OCI-LY7 (cell line): ENCODE data around the gene EFNA5. TPM values are rescaled to one million over a fixed set of nuclear protein-coding genes. Genes with fewer than 3 reads are reported as not detected.
A peak's percentile ranks its signal among the peaks of the same experiment; 100 is the strongest.

Source experiments
- BruUV-seq: library from RNA; stranded (reverse); fragments of 400-500 nt; replicated peaks from 2 replicates; lab custom pipeline; 2021; lab: Mats Ljungman, UMichigan
- CTCF ChIA-PET: fragments of 300-600 bp; sonication (Branson Sonifier 250); formaldehyde crosslinking; loops from one replicate; lab custom pipeline; 2022; ENCODE audit warnings: antibody characterized with exemption; ENCODE audit not compliant: unreplicated experiment; lab: Charles Lee
- POLR2A ChIA-PET: fragments of 300-600 bp; sonication (Branson Sonifier 250); formaldehyde crosslinking; loops from one replicate; lab custom pipeline; 2022; ENCODE audit warnings: antibody characterized with exemption; lab: Charles Lee
- DNase-seq: peaks from one replicate; pipeline ENCODE4 v3.0.0-alpha.2; 2015; ENCODE audit warnings: low spot score
- H2AFZ ChIP-seq: fragments of 200-600 bp; sonication (generic), shearing (Covaris generic); 2 replicates; pipeline ENCODE4 v1.6.1; 2014; ENCODE audit warnings: mild to moderate bottlenecking, antibody characterized with exemption, low read length, moderate library complexity
- H3K27ac ChIP-seq: fragments of 200-600 bp; sonication (generic); 2 replicates; pipeline ENCODE4 v1.5.1; 2014; ENCODE audit warnings: mixed run types, low read depth, mild to moderate bottlenecking, moderate library complexity, low read length, inconsistent platforms; ENCODE audit not compliant: poor library complexity, severe bottlenecking
- H3K36me3 ChIP-seq: fragments of 200-600 bp; sonication (generic); 2 replicates; pipeline ENCODE4 v1.6.1; 2014; ENCODE audit warnings: mild to moderate bottlenecking, antibody characterized with exemption, low read length, moderate library complexity, mixed read lengths; ENCODE audit not compliant: insufficient read depth
- H3K4me1 ChIP-seq: fragments of 200-600 bp; sonication (generic); 2 replicates; pipeline ENCODE4 v1.5.1; 2014; ENCODE audit warnings: mild to moderate bottlenecking, low read length; ENCODE audit not compliant: insufficient read depth, poor library complexity, severe bottlenecking
- H3K4me2 ChIP-seq: fragments of 200-600 bp; sonication (generic); 2 replicates; pipeline ENCODE4 v1.6.1; 2014; ENCODE audit warnings: mild to moderate bottlenecking, low read length
- H3K4me3 ChIP-seq: fragments of 200-600 bp; sonication (generic); 2 replicates; pipeline ENCODE4 v1.5.1; 2014; ENCODE audit warnings: mild to moderate bottlenecking, low read depth, low read length; ENCODE audit not compliant: poor library complexity, severe bottlenecking
- H3K79me2 ChIP-seq: fragments of 200-600 bp; sonication (generic); 2 replicates; pipeline ENCODE4 v1.6.1; 2016; ENCODE audit warnings: low read depth, mild to moderate bottlenecking, low read length, moderate library complexity, mixed read lengths; ENCODE audit not compliant: insufficient read depth
- H3K9me2 ChIP-seq: fragments of 200-600 bp; sonication (generic); 2 replicates; pipeline ENCODE4 v1.6.1; 2016; ENCODE audit warnings: mild to moderate bottlenecking, low read length, mixed read lengths; ENCODE audit not compliant: insufficient read depth
- H3K9me3 ChIP-seq: fragments of 200-600 bp; sonication (generic); 2 replicates; pipeline ENCODE4 v1.6.1; 2014; ENCODE audit warnings: mild to moderate bottlenecking, mixed run types, low read length, mixed read lengths
- H4K20me1 ChIP-seq: fragments of 200-600 bp; sonication (generic); 2 replicates; pipeline ENCODE4 v1.6.1; 2014; ENCODE audit warnings: mild to moderate bottlenecking, antibody characterized with exemption, low read length, moderate library complexity, mixed read lengths; ENCODE audit not compliant: insufficient read depth
- EZH2phosphoT487 ChIP-seq: fragments of 200-600 bp; sonication (generic); IDR thresholded peaks from 2 replicates; pipeline ENCODE4 v1.6.1; 2018; ENCODE audit warnings: low read depth, borderline replicate concordance, mild to moderate bottlenecking, mixed run types, antibody characterized with exemption, low read length, moderate library complexity, mixed read lengths
- intact Hi-C: fragments of 100-400 bp; cut with micrococcal nuclease; formaldehyde crosslinking; loops from one replicate; pipeline ENCODE4 v1.10.0; 2022; ENCODE audit not compliant: unreplicated experiment
- total RNA-seq, 2 experiments: library from RNA; depleted of rRNA in 1 of 2; stranded (reverse); fragments of >200 nt in 1 of 2; shearing (Covaris generic) in 1 of 2; gene quantifications; 2 replicates each; pipeline ENCODE4 v1.2.3, GENCODE V29; 2014 to 2022
- TF ChIP-seq, protein P1 (sequence below): fragments of 200-600 bp; sonication (generic); conservative IDR thresholded peaks from 2 replicates; pipeline ENCODE4 v1.5.1; 2014; ENCODE audit warnings: mild to moderate bottlenecking, antibody characterized with exemption, low read length, moderate library complexity, mixed read lengths

The EFNA5 gene
- total RNA-seq, 2 experiments from 2014 or later: 2.1 to 3.1 TPM

DNA sequence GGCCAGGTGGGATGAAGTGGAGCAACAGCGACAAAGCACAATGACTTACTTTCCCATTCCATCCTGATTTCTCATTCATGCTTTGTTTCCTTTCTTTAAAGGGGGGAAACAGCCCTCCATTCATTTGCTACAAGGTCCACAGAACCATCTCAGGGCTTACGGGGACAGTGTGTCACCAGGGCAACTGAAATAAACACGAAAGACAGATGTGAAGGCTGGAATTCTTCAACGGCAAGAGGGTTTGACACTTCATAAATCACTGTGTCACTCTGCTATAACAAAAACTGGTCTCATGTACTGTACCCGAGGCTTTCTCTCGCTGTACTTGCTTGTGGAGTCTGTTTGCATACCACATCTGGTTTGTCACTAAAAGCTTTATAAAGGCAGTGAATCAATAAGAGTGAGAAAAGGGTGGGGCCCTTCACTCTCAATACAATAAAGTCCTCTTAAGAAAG is 150.8 kb downstream of the EFNA5 start:
- Histone ChIP-seq H3K9me2 (no peaks in the 10 kb centered on the region), H3K36me3 (no peaks in the 10 kb centered on the region), H4K20me1 (no peaks in the 10 kb centered on the region), H2AFZ (peak overlapping the region; percentile 74), H3K9me3 (no peaks in the 10 kb centered on the region), H3K27ac (peak overlapping the region; percentile 77), H3K4me3 (peak overlapping the region; percentile 45), H3K4me1 (peaks cover 88% of the 10 kb centered on the region), H3K79me2 (no peaks in the 10 kb centered on the region), H3K4me2 (peak overlapping the region; percentile 74)
- TF ChIP-seq, protein P1, sequence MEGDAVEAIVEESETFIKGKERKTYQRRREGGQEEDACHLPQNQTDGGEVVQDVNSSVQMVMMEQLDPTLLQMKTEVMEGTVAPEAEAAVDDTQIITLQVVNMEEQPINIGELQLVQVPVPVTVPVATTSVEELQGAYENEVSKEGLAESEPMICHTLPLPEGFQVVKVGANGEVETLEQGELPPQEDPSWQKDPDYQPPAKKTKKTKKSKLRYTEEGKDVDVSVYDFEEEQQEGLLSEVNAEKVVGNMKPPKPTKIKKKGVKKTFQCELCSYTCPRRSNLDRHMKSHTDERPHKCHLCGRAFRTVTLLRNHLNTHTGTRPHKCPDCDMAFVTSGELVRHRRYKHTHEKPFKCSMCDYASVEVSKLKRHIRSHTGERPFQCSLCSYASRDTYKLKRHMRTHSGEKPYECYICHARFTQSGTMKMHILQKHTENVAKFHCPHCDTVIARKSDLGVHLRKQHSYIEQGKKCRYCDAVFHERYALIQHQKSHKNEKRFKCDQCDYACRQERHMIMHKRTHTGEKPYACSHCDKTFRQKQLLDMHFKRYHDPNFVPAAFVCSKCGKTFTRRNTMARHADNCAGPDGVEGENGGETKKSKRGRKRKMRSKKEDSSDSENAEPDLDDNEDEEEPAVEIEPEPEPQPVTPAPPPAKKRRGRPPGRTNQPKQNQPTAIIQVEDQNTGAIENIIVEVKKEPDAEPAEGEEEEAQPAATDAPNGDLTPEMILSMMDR: no peak
- no peak for TF ChIP-seq EZH2phosphoT487
- CTCF ChIA-PET: interaction anchor here (0.6 to 1.7 kb wide), 3 partner anchors 48 to 129 kb away, joined by 3 to 5 read pairs (median 4); no protein-coding TSS in a partner anchor
- POLR2A ChIA-PET: interaction anchor here (0.7 to 3.9 kb wide), 19 partner anchors 8 to 131 kb away, joined by 3 to 27 read pairs (median 5); no protein-coding TSS in a partner anchor
- DNase-seq: peak; percentile 87
- intact Hi-C loops: loop anchor here (1.0 to 10.0 kb wide), 2 partner anchors 51 to 415 kb away; no protein-coding TSS in a partner anchor
- no TSS peak for BruUV-seq

DNA sequence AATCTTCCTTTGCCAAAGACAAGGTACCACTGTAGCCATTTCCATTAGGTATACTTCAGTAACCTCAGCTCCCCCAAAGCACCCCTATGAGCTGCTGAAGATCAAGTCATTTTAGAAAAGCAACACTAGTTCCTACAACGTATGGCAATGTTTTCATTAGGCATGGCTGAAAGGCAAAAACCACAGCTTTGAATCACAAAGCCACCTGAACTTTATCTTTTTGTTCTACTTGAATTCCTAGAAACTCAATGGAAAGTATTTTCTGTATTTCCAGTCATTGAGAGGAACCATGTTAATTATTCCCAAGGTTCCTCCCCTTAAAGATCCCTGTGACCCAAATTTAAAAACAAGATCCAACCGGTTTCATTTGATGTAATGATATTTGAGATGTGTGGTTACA is 152.1 kb downstream of the EFNA5 start:
- peak overlapping the region; percentile 74 for H3K4me2 ChIP-seq
- no peaks in the 10 kb centered on the region for H3K9me2 ChIP-seq
- H3K36me3 ChIP-seq: no peaks in the 10 kb centered on the region
- peaks cover 91% of the 10 kb centered on the region for H3K4me1 ChIP-seq
- TF ChIP-seq, protein P1: no peak
- TF ChIP-seq EZH2phosphoT487: no peak
- no peaks in the 10 kb centered on the region for H3K9me3 ChIP-seq
- intact Hi-C loops: loop anchor here (10.0 kb wide), 1 partner anchor 414 kb away; no protein-coding TSS in a partner anchor
- no peaks in the 10 kb centered on the region for H3K79me2 ChIP-seq
- CTCF ChIA-PET: no interaction called here
- no peak overlapping the region for H3K4me3 ChIP-seq
- H2AFZ ChIP-seq: peak overlapping the region; percentile 42; the same call in 1 of the 2 replicates
- POLR2A ChIA-PET: interaction anchor here (0.6 to 3.9 kb wide), 10 partner anchors 9 to 149 kb away, joined by 3 to 27 read pairs (median 6); no protein-coding TSS in a partner anchor
- H3K27ac ChIP-seq: peak overlapping the region; percentile 77
- BruUV-seq: no TSS peak
- no peaks in the 10 kb centered on the region for H4K20me1 ChIP-seq
- DNase-seq: peak; percentile 31

DNA sequence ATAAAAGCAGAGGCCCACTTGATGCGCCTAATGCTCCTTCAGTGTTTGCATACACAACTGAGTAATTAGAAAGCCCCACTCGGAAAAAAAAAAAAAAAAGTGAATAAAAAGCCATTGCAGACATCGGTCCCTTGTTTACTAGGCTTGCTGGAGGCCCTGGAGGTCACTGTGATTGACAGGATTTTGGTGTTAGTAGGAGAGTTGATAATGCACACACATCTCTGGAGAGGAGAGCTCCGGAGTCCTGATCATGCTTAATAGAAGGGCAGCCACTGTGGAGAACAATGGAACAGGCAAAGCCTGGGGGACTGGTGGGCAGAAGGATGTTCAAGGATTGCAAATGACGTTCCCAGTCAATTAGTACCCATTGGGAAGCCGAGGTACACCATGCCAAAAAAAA is 152.5 kb downstream of the EFNA5 start:
- intact Hi-C loops: loop anchor here (10.0 kb wide), 1 partner anchor 413 kb away; no protein-coding TSS in a partner anchor
- no peak overlapping the region for H3K4me3 ChIP-seq
- H3K9me2 ChIP-seq: no peaks in the 10 kb centered on the region
- H3K4me2 ChIP-seq: peak overlapping the region; percentile 74
- no peaks in the 10 kb centered on the region for H3K79me2 ChIP-seq
- no peaks in the 10 kb centered on the region for H3K9me3 ChIP-seq
- peaks cover 91% of the 10 kb centered on the region for H3K4me1 ChIP-seq
- TF ChIP-seq, protein P1: no peak
- TF ChIP-seq EZH2phosphoT487: no peak
- H3K27ac ChIP-seq: peak overlapping the region; percentile 77
- H4K20me1 ChIP-seq: no peaks in the 10 kb centered on the region
- no peak for DNase-seq
- ChIA-PET POLR2A (interaction anchor here (0.6 to 3.9 kb wide), 8 partner anchors 8 to 149 kb away, joined by 3 to 27 read pairs (median 4); no protein-coding TSS in a partner anchor), CTCF (no interaction called here)
- H3K36me3 ChIP-seq: no peaks in the 10 kb centered on the region
- no TSS peak for BruUV-seq
- H2AFZ ChIP-seq: peak overlapping the region; percentile 42; the same call in 1 of the 2 replicates
